ENCODE results near the gene TMEM272.

TMEM272 gene

GRCh38 chr13:51844862-51845573, at the start of gene TMEM272:
Gene TMEM272, minus strand, starts transcription at chr13:51845177. Its CDS starts 6,647 bp downstream, at chr13:51838530.
- Histone ChIP-seq H3K27ac (no peak within 1 kb of the TSS), H3K9me3 (peaks cover 9% of the 10 kb centered on the region), H3K9ac (no peak within 1 kb of the TSS), H4K20me1 (no peaks in the 10 kb centered on the region), H3K4me2 (no peak within 1 kb of the TSS), H3K36me3 (no peaks in the 10 kb centered on the region), H3K27me3 (no peaks in the 10 kb centered on the region), H3K4me3 (no peak within 1 kb of the TSS), H3K4me1 (no peaks in the 10 kb centered on the region)
- TF ChIP-seq Cebpa-rat (IDR thresholded peaks at IDR 0.05) = no peak

- Histone ChIP-seq H3K27ac (no peak overlapping the region), H3K4me2 (no peak overlapping the region), H3K9me3 (no peaks in the 10 kb centered on the region), H3K36me3 (no peaks in the 10 kb centered on the region), H3K4me1 (peaks cover 13% of the 10 kb centered on the region), H3K9ac (no peak overlapping the region), H3K4me3 (no peak overlapping the region), H4K20me1 (no peaks in the 10 kb centered on the region), H3K27me3 (no peaks in the 10 kb centered on the region)
- TF ChIP-seq Cebpa-rat (IDR thresholded peaks at IDR 0.05) = no peak
These were observed 49.3 kb upstream of the TMEM272 start for GRCh38 chr13:51894239-51894638.

GRCh38 chr13:51892657-51893056, 47.7 kb upstream of the TMEM272 start:
- Histone ChIP-seq H3K27me3 (no peaks in the 10 kb centered on the region), H4K20me1 (no peaks in the 10 kb centered on the region), H3K4me3 (no peak overlapping the region), H3K9me3 (no peaks in the 10 kb centered on the region), H3K4me2 (no peak overlapping the region), H3K36me3 (no peaks in the 10 kb centered on the region), H3K27ac (no peak overlapping the region), H3K4me1 (peaks cover 13% of the 10 kb centered on the region), H3K9ac (no peak overlapping the region)
- no peak for TF ChIP-seq Cebpa-rat (IDR thresholded peaks at IDR 0.05)

- Histone ChIP-seq H3K4me2 (no peak overlapping the region), H3K27me3 (no peaks in the 10 kb centered on the region), H3K4me1 (no peaks in the 10 kb centered on the region), H4K20me1 (no peaks in the 10 kb centered on the region), H3K9me3 (peaks cover 20% of the 10 kb centered on the region), H3K4me3 (no peak overlapping the region), H3K9ac (no peak overlapping the region), H3K27ac (no peak overlapping the region), H3K36me3 (no peaks in the 10 kb centered on the region)
- TF ChIP-seq Cebpa-rat (IDR thresholded peaks at IDR 0.05) = no peak
These were observed 42.5 kb upstream of the TMEM272 start for GRCh38 chr13:51887468-51887867.

GRCh38 chr13:51885651-51886050, 40.7 kb upstream of the TMEM272 start:
- Histone ChIP-seq H3K4me1 (peaks cover 9% of the 10 kb centered on the region), H3K4me3 (no peak overlapping the region), H3K36me3 (no peaks in the 10 kb centered on the region), H3K27me3 (no peaks in the 10 kb centered on the region), H3K9ac (no peak overlapping the region), H3K9me3 (peaks cover 31% of the 10 kb centered on the region), H3K27ac (no peak overlapping the region), H3K4me2 (no peak overlapping the region), H4K20me1 (no peaks in the 10 kb centered on the region)
- no peak for TF ChIP-seq Cebpa-rat (IDR thresholded peaks at IDR 0.05)

DNA sequence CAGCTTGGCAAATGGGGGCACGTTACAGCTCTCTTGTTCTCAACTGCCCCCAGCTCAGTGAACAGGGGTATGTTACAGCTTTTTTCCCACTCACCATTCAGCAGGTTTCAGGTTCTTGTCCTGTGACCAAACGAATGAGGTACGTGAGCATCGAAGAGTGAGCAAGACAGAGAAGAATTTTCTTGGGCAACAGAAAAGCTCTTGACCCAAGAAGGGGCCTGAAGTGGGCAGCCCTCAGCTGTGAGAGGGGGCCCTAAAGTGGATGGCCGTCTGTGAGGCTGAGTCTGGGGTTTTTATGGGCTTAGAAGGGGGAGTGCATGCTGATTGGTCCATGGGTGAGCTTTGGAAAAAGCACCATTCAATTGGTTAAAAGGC, 38.2 kb upstream of the TMEM272 start:
- no peaks in the 10 kb centered on the region for H3K36me3 ChIP-seq
- H3K4me3 ChIP-seq = no peak overlapping the region
- H3K9me3 ChIP-seq = peaks cover 31% of the 10 kb centered on the region
- H3K27me3 ChIP-seq = no peaks in the 10 kb centered on the region
- no peak overlapping the region for H3K9ac ChIP-seq
- H4K20me1 ChIP-seq = no peaks in the 10 kb centered on the region
- no peak for TF ChIP-seq Cebpa-rat (IDR thresholded peaks at IDR 0.05)
- no peak overlapping the region for H3K4me2 ChIP-seq
- peaks cover 33% of the 10 kb centered on the region for H3K4me1 ChIP-seq
- H3K27ac ChIP-seq = no peak overlapping the region

GRCh38 chr13:51882570-51883225, 37.7 kb upstream of the TMEM272 start:
- Histone ChIP-seq H3K4me2 (no peak overlapping the region), H3K4me1 (peaks cover 37% of the 10 kb centered on the region), H3K9me3 (peaks cover 31% of the 10 kb centered on the region), H3K9ac (no peak overlapping the region), H3K4me3 (no peak overlapping the region), H4K20me1 (no peaks in the 10 kb centered on the region), H3K27ac (no peak overlapping the region), H3K27me3 (no peaks in the 10 kb centered on the region), H3K36me3 (no peaks in the 10 kb centered on the region)
- no peak for TF ChIP-seq Cebpa-rat (IDR thresholded peaks at IDR 0.05)

- no peak overlapping the region for H3K27ac ChIP-seq
- TF ChIP-seq Cebpa-rat (IDR thresholded peaks at IDR 0.05) = no peak
- no peak overlapping the region for H3K4me2 ChIP-seq
- H4K20me1 ChIP-seq = no peaks in the 10 kb centered on the region
- H3K4me3 ChIP-seq = no peak overlapping the region
- peaks cover 37% of the 10 kb centered on the region for H3K4me1 ChIP-seq
- no peaks in the 10 kb centered on the region for H3K27me3 ChIP-seq
- H3K9ac ChIP-seq = no peak overlapping the region
- H3K36me3 ChIP-seq = no peaks in the 10 kb centered on the region
- H3K9me3 ChIP-seq = peaks cover 31% of the 10 kb centered on the region
These were observed 36.3 kb upstream of the TMEM272 start for GRCh38 chr13:51881296-51881695.

DNA sequence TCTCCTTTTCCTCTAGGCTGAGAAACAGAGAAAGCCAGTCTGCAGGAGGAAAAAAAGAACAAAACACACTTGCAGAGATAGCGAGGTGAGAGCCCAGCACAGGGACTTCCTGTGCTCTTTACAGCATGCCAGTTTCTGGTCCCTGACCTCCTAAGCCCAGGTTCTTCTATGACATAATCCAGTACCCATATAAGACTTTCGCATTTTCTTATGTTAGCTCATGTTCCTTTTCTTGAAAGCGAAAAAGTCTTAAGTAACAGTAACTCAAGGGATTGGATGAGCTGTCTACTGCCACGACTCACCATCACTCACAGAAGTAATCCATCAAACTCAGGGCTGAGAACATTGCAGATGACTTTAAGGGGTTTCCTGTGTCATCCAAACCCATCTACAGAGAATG, 34.2 kb upstream of the TMEM272 start:
- TF ChIP-seq Cebpa-rat (IDR thresholded peaks at IDR 0.05) = no peak
- peak overlapping the region; percentile 23; the same call in 1 of the 2 replicates for H3K4me2 ChIP-seq
- no peak overlapping the region for H3K27ac ChIP-seq
- no peaks in the 10 kb centered on the region for H3K36me3 ChIP-seq
- H3K4me1 ChIP-seq = peaks cover 37% of the 10 kb centered on the region
- peak overlapping the region; percentile 8; the same call in 1 of the 2 replicates for H3K9ac ChIP-seq
- H3K27me3 ChIP-seq = no peaks in the 10 kb centered on the region
- H3K4me3 ChIP-seq = no peak overlapping the region
- H4K20me1 ChIP-seq = no peaks in the 10 kb centered on the region
- peaks cover 28% of the 10 kb centered on the region for H3K9me3 ChIP-seq

DNA sequence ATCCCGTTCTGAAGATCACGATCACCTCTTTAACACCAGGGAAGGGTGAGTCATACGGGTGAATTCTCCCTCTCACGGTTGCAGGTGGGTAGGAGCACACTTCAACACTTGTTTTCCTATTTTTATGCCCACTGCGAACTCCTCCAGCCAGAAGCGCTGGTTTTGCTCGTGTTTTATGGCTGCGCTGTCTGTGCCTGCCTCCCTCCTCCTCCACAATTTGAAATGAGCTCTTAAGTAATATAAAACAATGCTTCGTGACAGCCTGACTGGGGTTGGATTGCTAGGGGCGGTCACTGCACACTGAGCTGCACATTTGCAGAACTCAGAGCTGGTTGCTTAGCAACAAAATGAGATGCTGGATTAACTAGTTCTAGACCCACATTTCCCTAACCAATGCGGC, 29.7 kb upstream of the TMEM272 start:
- Histone ChIP-seq H3K27me3 (no peaks in the 10 kb centered on the region), H3K4me3 (no peak overlapping the region)

More for the DNA sequence above, 29.7 kb upstream of the TMEM272 start:
- peaks cover 51% of the 10 kb centered on the region for H3K4me1 ChIP-seq
- no peak overlapping the region for H3K4me2 ChIP-seq
- no peaks in the 10 kb centered on the region for H3K36me3 ChIP-seq
- no peaks in the 10 kb centered on the region for H3K9me3 ChIP-seq
- no peak for TF ChIP-seq Cebpa-rat (IDR thresholded peaks at IDR 0.05)
- no peak overlapping the region for H3K27ac ChIP-seq
- H3K9ac ChIP-seq = no peak overlapping the region
- H4K20me1 ChIP-seq = no peaks in the 10 kb centered on the region

All from BLaER1 (cell line).